Measurements from ENCODE around the gene IGFL2. TPM values are rescaled to one million over a fixed set of nuclear protein-coding genes. Genes with fewer than 3 reads are reported as not detected.
"Not testable (repeated sequence)": the region's sequence is repeated elsewhere in the genome, so short reads cannot be mapped to it uniquely, and the experiment has no call there.

The IGFL2 gene
- total RNA-seq, 1 donor from 2014 or later = not detected

DNA sequence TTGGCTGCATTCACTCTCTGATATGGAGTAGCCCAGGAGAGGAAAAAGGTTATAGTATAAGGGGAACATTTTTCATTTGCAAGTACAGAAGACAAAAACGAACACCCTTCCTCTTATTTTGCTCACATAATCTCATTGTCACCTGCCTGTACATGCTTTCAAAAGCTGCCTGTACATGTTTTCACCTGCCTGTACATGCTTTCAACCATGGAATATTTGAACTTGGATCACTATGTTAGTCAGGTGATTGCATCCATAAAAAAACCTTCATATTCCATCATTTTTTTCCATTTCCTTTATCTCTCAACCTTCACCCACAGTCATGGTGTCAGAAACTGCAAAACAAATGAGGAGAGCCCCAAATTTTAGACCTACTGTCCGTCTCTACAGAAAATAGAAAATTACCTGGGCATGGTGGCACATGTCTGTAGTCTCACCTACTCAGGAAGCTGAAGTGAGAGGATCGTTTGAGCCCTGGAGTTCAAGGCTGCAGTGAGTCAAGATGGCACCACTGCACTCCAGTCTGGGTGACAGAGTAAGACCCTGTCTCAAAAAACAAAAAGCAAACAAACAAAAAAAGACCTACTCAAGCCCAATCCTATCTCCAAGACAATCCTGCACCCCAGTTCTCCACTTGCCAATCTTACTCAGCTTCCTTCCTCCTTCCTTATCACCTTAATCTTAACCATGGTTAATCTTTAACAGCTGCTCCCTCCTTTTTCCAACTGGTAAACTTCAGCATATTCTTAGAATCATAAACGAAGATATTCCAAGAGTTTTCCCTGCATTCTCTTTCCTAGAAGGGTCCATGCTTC lies 11.6 kb downstream of the IGFL2 start:
- H3K4me3 ChIP-seq (ENCODE audit: low read depth, low read length) = no peak overlapping the region
- DNase-seq (ENCODE audit: low read depth) = no peak
- TF ChIP-seq, protein P1, sequence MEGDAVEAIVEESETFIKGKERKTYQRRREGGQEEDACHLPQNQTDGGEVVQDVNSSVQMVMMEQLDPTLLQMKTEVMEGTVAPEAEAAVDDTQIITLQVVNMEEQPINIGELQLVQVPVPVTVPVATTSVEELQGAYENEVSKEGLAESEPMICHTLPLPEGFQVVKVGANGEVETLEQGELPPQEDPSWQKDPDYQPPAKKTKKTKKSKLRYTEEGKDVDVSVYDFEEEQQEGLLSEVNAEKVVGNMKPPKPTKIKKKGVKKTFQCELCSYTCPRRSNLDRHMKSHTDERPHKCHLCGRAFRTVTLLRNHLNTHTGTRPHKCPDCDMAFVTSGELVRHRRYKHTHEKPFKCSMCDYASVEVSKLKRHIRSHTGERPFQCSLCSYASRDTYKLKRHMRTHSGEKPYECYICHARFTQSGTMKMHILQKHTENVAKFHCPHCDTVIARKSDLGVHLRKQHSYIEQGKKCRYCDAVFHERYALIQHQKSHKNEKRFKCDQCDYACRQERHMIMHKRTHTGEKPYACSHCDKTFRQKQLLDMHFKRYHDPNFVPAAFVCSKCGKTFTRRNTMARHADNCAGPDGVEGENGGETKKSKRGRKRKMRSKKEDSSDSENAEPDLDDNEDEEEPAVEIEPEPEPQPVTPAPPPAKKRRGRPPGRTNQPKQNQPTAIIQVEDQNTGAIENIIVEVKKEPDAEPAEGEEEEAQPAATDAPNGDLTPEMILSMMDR (conservative IDR thresholded peaks at IDR 0.05; ENCODE audit: low read depth, low read length) = no peak

DNA sequence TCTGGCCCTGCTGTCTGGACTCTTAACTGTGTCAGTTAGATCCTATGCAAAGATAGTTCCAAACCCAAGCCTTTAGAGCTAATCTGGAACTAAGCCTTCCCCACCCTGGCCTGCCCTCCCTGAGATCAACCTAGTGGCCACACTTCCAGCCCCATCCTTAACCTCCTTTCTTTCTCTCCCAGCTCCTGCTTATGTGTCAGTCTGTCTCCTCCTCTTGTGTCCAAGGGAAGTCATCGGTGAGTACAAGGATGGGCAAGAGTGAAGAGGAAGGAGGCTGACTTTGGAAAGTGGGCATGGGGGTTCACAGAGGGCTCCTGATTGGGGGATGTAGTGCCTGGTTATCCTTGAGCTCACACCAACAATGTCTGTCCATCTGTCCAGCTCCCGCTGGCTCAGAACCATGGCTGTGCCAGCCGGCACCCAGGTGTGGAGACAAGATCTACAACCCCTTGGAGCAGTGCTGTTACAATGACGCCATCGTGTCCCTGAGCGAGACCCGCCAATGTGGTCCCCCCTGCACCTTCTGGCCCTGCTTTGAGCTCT lies 12.3 kb downstream of the IGFL2 start:
- no peak overlapping the region for H3K4me3 ChIP-seq (ENCODE audit: low read depth, low read length)
- DNase-seq (ENCODE audit: low read depth) = no peak
- TF ChIP-seq, protein P1 (conservative IDR thresholded peaks at IDR 0.05; ENCODE audit: low read depth, low read length) = no peak

DNA sequence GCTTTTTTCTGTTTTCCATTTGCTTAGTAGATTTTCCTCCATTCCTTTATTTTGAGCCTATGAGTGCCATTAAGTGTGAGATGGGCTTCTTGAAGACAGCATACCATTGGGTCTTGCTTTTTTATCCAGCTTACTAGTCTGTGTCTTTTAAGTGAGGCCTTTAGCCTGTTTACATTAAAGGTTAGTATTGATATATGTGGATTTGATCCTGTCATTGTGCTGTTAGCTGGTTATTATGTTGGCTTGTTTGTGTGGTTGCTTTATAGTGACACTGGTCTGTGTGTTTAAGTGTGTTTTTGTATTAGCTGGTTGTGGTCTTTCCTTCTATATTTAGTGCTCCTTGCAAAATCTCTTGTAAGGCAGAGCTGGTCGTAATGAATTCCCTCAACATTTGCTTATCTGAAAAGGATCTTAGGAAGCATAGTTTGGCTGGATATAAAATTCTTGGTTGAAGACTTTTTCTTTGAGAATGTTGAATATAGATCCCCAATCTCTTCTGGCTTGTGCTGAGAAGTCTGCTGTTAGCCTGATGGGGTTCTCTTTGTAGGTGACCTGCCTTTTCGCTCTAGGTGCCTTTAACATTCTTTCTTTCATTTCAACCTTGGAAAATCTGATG lies 13.7 kb downstream of the IGFL2 start:
- DNase-seq (ENCODE audit: low read depth); H3K4me3 ChIP-seq (ENCODE audit: low read depth, low read length): not testable (repeated sequence)

DNA sequence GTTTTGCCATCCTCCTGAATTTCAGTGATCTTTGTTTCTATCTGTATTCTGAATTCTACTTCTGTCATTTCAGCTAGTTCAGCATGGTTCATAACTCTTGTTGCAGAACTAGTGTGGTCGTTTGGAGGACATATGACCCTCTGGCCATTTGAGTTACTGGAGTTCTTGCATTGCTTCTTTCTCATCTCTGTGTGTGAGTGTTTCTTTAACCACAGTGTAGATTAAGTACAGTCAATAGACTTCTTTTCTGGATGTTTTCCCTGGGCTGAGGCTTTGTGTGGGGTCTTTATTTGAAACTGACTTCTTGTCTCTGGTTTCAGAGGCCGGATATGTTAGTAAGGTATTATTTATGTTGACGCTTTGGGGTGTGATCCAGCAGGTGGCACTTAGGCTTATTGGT lies 14.7 kb downstream of the IGFL2 start:
- no peak for DNase-seq (ENCODE audit: low read depth)
- H3K4me3 ChIP-seq (ENCODE audit: low read depth, low read length) = no peak overlapping the region
- TF ChIP-seq, protein P1 (conservative IDR thresholded peaks at IDR 0.05; ENCODE audit: low read depth, low read length) = no peak

DNA sequence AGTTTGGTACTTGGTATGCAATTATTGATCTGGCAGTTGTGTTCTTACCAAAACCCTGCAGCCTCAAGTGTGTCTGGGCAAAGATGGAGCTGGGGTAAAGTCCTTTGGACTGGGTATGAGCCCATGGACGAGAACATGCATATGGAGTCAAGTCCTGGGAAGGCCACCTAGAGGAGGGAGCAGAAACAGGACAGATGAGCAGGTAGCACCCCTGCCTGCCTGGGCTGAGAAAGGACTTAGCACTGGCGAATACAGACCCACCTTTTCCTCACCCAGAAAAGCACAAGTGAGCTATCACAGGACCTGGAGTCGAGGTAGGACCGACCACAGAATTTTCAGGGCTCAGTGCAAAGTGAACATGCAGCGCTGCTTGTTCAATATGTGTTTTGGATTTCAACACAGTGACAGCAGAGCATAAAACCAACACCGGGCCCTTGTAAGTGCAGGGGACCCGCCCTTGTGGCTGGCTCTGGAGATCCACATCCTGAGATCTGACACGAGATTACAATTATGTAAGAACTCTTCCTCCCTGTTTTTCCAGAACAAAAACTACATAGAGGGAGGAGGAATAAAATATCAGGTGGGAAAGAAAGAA lies 25.9 kb downstream of the IGFL2 start:
- DNase-seq (ENCODE audit: low read depth) = no peak
- TF ChIP-seq, protein P1 (conservative IDR thresholded peaks at IDR 0.05; ENCODE audit: low read depth, low read length) = no peak
- H3K4me3 ChIP-seq (ENCODE audit: low read depth, low read length) = no peak overlapping the region

DNA sequence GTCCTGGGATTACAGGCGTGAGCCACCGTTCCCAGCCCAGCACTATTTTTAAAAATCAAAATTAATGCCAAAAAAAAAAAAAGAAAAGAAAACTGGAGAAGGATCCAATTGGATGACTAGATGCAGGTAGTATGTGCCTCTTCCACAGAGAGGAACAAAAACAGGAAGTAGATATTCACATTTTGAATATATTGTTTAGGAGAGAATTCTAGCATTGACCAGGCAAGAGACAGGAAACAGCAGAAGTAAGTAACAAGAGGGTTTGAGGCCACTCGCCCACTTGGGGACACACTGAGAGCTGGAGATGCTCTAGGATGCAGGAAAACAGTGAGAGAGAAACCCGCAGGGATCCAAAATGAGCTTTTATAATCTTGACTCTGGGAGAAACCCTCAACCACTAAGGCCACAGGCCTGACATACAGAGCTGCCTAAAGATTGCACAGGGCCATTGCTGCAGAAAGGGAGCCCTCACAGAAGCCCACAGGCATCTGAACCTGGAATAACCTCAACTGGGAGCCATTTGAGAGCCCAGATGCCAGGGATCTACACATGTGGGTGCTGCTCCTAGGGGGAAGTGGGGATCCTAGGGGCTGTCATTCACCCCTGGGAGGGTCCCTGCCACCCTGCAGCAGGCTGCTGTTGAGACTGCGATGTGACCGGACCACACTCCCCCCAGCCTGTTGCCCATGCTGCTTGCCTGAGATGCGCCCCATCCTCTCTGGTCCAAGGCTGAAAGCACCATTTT lies 28.2 kb downstream of the IGFL2 start:
- TF ChIP-seq, protein P1 (conservative IDR thresholded peaks at IDR 0.05; ENCODE audit: low read depth, low read length) = no peak
- DNase-seq (ENCODE audit: low read depth) = no peak
- no peak overlapping the region for H3K4me3 ChIP-seq (ENCODE audit: low read depth, low read length)
